GM21447 (cell line): ENCODE measurements around the gene YWHAE.
"Not testable (repeated sequence)": the region's sequence is repeated elsewhere in the genome, so short reads cannot be mapped to it uniquely, and the experiment has no call there.

Source experiments
- ATAC-seq: cut with Tn5 transposase; IDR thresholded peaks from one replicate; pipeline ENCODE4 v1.9.1; 2021; ENCODE audit not compliant: unreplicated experiment

Gene YWHAE

DNA sequence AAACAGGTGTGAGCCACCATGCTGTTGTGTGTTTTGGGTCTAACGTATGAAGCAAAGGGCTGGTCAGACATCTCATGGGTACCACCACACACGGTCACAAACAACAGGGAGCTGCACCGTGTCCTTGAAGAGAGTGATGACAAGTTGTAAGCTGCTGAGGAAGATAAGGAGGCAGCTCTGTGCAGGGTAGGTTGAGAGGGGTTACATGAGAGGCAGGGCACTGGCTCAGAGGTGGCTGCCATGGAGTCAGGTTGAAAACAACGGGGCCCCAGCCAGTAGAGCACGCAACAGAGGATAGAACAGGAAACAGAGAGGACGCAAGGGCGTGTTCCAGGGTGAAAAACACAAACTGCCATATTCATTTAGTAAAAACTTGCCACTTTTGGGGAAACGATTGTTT is 68.3 kb downstream of the YWHAE start:
- ATAC-seq, result no peak

DNA sequence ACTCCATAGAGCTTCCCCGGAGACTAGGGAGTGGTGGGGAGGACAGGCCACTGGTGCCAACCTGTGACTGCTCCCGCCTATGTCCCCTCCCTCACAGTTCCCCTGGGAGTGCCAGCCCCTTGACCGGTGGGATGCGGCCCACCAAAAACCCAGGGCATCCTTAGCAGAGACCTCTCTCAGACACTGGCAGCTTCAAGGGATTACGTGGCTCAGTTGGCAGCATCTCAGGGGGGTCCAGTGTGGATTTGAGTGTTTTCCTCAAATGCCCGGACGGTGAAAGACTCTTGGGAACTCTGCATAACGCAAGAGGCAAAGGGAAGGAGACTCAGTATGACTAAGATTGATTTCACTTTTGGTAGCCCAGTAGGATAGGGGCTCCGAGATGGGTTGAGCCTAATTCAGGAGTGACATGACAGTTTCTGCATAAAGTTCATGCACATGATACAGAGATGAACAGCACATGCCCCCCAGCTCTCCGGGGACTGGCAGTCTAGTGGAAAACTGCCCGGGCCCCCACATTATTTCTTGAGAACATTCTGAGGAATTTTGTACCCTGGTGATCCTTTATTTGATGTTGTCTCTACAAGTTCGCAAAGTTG is 70.2 kb downstream of the YWHAE start:
- ATAC-seq, result no peak

DNA sequence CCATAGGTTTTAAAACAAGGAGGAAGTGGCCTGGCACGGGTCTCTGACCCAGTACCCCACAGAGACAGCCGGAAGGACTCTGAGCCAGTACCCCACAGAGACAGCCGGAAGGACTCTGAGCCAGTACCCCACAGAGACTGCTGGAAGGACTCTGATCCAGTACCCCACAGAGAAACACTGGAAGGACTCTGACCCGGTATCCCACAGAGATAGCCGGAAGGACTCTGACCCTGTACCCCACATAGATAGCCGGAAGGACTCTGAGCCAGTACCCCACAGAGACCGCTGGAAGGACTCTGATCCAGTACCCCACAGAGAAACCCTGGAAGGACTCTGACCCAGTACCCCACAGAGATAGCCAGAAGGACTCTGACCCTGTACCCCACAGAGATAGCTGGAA is 71.6 kb downstream of the YWHAE start:
- ATAC-seq, result no peak

DNA sequence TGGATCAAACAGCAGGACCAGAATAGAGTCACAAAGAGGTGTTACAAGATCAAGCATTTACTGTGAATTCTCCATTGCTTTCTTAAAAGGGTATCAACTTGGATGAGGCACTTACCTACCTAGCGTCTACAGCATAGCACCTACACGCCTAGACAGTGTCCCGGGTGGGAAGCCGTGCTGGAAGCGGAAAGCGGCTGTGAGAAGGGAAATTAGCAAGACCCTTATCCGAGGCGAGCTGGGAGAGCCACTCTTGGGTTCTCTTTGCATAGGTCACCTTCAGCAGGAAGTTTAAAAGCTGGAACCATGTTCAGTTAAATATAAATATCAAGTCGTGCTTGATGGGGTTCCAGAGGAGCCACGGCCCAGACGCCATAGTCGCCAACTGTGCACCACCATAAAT is 74.3 kb downstream of the YWHAE start:
- ATAC-seq, result no peak

DNA sequence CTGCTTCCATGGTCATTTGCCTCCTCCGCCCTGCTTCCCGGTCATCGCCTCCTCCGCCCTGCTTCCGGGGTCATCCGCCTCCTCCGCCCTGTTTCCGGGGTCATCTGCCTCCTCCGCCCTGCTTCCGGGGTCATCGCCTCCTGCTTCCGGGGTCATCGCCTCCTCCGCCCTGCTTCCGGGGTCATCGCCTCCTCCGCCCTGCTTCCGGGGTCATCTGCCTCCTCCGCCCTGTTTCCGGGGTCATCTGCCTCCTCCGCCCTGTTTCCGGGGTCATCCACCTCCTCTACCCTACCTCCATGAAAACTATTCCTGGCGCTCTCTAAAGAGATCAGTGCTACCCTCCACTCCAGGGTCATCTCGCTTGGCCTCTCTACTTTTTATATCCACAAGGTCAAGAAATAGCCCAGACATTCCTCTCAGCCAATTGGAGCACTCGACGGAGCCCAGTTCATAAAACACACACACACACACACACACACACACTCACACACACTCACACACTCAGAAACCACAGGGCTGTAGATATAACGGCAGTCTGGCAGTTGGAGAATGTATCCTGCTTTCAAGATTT is 75.7 kb downstream of the YWHAE start:
- ATAC-seq, result no peak

DNA sequence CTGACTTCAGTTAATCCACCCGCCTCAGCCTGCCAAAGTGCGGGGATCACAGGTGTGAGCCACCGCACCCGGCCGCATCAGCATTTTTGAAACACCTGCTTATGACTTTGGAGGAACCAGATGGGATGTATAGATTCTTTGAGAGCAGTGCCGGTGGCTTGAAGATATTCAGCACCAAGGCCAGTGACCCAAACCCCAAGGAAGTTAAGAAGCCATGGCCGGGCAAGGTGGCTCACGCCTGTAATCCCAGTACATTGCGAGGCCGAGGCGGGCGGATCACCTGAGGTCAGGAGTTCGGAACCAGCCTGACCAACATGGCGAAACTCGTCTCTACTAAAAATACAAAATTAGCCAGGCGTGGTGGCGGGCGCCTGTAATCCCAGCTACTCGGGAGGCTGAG is 76.7 kb downstream of the YWHAE start:
- no peak for ATAC-seq

DNA sequence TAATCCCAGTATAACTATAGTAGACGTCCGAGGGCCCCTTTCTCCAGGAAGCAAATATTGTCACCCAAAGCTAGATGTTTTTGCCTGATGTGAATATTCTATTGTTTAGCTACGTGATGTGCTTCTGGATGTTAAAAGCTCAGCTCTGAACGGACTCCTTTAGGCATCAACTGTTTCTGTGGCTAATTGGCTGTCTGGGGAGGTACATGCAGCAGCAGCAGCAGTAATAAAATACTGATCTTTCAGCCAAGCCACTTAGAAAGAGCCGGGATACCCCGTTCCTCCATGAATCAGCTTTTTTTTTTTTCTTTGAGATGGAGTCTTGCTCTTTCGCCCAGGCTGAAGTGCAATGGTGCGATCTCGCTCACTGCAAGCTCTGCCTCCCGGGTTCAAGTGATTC is 77.5 kb downstream of the YWHAE start:
- no peak for ATAC-seq

DNA sequence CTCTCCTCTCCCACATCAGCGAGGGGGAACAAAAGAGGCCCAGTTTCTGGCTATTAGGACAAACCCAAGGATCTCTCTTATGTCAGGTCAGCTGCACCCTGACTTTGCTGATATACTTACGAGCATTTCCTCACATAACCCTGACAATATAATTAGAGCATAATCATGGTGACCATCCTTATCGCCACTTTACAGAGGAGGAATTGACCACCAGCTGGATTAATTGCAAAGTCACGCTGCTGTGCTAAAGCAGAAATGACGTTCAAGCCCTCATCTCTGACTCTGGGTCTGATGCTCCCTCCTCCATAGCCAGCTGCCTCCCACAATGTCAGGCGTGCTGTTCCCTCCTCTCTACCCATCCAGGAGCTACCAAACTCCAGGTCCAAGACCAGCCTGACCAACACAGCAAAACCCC is 78.0 kb downstream of the YWHAE start:
- no peak for ATAC-seq

DNA sequence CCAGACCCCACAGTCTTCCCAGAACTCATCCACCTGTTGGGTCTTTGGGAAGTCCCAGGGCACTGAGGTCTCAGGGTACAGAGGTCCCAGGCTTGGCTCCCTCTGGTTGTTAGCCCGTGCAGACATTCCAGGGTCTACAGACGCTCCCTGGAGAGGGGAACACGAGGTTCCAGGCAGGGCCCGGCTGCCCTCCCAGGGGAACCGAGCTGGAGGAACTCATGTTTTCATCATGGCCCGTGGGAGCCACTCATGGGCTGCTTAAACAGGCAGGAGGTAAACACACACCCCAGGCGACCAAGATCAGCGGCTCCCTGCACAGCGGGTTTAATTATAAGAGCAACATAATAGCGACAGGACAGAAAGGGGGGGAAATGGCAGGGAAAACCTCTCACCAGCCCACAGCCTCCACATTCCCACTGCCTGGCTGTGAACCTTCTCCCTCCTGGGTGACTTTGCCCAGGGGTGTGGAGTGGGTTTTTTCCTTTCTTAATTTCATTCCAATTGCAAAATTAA is 84.1 kb downstream of the YWHAE start:
- ATAC-seq, result no peak

DNA sequence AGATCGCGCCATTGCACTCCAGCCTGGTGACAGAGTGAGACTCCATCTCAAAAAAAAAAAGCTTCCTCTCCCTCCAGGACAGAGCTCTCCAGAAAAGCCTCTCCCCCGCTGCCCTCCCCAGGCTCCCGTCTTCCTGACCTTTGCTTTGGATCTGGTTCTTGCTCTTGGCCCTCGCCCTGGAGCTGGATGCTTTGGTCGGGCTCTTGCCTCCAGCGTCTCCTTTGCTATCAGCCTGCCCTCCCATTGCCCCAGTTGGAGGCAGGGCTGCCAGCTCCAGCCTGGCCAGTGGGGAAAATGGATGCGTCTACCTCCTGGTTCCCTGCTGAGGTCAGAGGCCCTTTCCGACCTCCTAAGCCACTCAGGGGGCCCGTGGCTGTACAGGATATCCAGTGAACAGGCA is 84.6 kb downstream of the YWHAE start:
- no peak for ATAC-seq

DNA sequence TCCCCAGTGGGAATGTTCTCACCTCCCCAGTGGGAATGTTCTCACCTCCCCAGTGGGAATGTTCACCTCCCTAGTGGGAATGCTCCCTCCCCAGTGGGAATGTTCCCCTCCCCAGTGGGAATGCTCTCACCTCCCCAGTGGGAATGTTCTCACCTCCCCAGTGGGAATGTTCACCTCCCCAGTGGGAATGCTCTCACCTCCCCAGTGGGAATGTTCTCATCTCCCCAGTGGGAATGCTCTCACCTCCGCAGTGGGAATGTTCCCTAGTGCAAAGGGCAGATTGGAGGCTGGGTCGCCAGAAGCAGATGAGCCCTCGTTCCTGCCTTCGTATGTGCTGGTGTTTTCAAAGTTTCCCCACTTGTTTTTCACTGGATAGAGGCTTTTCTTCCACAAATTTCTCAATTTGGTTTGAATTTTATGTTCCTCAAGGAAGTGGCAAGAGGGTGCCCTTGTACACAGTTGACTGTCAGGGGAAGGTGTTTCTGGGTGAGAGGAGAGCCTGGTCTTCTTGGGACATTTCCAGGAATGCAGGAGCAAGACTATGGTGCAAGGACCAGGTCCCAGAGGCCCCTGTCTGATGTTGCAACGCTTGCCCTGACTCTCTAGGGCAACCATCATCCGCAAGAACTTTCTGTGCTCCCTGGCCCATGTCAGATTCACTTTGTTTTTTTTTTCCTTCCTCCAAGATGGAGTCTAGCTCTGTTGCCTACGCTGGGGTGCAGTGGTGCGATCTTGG is 86.6 kb downstream of the YWHAE start:
- no peak for ATAC-seq

DNA sequence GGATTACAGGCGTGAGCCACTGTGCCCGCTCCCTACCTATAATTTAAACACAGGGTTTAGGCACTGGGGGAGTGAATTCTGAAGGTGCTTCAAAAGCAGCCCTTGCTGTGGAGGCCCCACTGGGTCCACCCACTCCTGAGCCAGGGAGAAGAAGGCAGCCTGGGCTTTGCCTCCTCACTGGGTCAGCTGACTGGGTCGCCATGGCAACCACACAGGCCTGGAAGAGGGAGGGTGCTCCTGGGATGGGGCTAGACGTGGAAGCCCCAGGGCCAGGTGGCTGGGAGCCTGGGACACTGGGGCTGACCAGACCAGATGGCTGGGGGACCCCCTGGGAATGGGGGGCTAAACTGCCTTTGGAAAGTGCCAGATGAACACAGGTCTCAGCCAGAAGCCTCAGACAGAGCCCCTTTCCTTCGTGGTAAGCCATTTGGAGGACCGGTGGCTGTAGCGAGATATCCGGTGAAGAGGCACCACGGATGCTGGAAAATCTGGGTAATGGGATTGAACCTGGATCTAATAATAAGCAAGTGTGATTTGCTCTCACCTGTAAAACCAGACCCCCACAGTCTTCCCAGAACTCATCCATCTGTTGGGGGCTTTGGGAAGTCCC is 87.7 kb downstream of the YWHAE start:
- ATAC-seq, result no peak

DNA sequence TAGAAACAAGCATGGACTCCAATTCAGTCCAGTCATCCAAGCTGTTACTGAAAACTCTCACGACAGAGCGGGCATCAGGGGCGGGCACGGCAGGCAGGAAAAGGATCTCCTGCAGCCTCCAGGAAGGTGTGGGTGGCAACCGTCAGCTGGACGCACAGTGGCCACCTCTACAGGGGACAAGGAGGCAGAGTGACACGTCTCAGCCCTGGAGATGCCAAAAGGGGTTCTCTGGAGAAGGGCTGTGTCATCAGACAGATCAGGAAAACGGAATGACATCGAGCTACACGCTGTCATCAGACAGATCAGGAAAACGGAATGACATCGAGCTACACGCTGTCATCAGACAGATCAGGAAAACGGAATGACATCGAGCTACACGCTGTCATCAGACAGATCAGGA is 92.2 kb downstream of the YWHAE start:
- not testable (repeated sequence) for ATAC-seq

DNA sequence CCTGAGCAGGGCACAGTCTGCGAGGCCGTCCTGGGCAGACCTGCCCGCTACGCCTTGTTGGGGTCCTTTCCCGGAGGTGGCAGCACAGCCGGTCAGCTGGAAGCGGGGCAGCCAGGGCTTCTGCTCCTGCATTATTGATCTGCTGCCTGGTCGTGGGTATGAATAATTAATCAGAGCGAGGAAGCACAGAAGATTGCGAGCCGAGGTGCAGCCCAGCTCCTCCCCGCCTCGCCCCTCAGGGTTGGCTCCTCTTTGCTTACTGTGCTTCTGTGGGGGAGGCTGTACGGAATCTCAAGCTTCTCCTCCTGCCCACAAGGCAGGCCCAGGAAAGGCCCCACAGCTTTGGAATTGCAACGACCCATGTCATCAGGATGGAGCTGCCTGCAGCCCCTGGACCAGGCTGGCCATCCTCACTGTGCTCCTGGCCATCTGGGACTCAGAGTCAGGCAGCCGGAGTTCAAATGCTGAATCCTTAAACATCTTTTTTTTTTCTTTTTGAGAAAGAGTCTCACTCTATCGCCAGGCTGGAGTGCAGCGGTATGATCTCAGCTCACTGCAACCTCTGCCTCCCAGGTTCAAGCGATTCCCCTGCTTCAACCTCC is 95.0 kb downstream of the YWHAE start:
- no peak for ATAC-seq

DNA sequence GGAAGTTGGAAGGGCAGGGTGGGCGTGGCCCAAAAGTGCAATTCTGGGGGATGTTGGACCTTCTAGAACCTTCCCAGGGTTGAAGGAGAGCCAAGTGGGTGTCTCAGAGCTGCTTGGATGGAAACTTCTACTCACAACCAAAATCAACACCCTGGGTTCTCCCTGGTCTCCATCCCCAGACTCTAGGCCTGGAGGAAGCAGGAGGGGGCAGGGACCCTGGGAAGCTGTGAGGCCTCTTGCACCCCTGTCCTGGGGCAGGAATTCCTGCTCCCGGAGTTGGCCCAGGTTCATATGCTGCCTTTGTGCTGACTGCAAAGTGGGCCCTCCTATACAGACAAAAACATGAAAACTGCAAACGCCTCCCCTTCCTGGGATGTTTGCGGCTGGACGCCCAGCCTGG is 95.5 kb downstream of the YWHAE start:
- ATAC-seq, result no peak

DNA sequence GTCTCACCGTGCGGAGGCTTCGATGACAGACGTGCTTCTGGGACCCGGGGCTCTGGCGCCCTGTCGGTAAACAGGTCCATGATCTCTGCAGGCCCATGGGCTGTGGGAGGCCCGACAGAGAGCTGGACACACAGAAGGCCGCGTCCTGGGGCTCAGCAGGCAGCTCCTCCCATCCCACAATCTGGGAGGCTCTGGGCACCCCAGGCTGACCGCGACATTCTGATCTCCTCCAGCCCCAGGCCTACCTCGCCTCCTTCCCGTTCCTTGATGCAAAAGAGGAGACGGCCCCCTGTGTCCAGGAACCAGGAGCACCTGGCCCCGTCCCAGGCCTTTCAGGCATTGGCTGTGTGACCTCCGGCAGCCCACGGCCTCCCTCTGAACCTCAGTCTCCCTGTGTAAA is 97.3 kb downstream of the YWHAE start:
- ATAC-seq, result no peak

DNA sequence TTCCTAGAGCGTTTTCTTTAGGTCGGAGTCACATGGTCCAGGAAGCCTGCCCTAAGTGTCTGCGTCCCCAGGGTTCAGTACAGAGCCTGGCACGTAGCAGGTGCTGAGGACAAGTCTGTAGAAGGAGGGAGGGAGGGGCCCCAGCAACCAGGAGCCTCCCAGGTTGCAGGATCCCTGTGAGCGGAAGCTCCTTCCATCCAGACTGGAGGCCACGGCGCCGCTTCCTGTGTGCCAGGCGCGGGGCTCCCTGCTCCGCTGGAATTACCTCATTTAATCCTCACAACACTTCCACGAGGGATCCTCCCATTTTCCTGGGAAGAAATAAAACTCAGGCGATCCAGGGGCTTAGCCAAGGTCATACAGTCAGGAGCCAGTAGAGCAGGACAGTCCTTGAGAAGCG is 98.5 kb downstream of the YWHAE start:
- ATAC-seq, result no peak

DNA sequence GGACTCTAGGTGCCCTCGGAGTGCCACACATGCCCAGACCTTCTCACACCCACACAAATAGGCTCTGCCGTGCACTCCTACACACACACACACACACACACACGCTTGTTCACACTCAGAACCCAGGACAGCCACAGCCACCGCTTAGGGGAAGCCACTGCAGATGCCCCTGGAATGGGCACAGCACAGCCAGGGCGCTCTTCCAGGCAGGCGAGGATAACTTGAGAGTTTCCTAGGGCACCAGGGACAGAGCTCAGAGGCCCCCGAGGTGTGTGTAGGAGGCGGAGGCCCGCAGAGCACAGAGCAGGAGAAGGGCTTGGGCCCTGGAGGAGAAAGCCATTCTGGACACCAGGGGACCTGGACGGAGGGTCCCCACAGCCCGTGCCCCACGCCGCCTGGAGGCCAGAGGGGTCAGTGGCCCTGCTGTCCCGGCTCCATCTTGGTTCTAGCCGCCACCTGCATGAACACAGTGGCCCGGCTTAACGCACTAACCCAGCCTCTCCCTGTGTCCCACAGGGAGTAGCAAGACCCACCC is 99.6 kb downstream of the YWHAE start:
- ATAC-seq, result no peak

DNA sequence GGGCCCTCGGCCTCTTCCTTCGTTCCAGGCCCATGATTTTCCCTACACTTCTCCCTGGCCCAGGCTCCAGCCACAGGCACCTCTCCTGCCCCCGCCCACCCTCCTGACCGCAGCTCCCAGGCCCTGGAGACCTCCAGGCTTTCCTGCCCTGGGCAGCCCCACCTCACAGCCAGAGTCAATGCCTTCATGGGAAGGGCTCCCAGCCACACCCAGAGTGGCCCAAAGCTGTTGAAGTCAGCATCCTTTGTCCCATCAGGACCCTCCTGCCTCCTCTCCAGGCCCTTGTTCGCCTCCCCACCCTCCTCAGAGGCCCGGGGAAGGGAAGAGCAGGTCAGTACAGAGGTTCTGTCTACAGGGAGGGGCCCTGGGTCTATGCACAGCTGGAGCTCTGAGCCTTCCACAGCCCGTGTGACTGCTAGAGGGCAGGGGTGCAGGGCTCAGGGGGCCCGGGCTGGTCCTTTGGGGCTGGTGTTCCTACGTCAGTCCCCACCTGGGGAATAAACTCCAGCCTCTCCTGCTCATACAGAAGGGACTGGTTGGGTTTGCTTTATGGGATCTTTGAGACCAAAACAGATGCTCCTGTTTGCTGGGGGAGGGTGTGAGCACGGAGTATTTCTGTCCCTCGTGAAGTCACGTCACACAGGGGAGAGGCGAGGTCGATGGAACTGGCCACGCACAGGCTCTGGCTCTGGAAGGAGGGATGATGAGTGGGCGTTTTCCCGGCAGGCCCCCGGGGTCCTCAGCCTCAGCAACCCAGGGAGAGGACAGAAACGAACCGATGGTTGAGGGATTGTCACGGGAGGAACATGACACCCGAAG is 100.3 kb downstream of the YWHAE start:
- no peak for ATAC-seq

DNA sequence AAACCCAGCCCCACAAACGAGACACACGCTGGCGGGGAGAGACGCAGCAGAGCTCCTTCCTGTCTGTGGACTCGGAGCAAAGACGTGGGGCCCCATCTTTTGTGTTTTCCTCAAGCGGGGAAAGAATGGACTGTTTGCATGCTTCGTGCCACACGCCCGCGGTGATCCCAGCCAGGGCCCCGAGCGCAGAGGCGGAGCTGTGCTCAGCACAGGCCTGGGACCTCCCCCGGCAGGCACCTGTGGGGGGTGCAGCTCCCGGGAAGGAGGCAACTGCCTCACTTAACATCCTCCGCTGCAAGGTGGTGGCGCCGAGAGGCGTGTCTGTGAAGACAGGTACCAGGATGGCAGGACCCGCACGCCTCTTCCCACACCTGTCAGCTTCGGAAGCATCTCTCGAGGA is 101.4 kb downstream of the YWHAE start:
- no peak for ATAC-seq
